WERI-Rb-1 (cell line): ENCODE results near the gene RASGRF2.

Experiments used
- DNase-seq: peaks from one replicate; pipeline ENCODE4 v3.0.0-alpha.2; 2020
- H3K27ac ChIP-seq: fragments of 250-450 bp; sonication (Bioruptor Pico); 2 replicates; pipeline ENCODE4 v1.5.1; 2020; ENCODE audit warnings: mild to moderate bottlenecking, moderate library complexity
- H3K27me3 ChIP-seq: fragments of 250-450 bp; sonication (Bioruptor Pico); 2 replicates; pipeline ENCODE4 v1.5.1; 2021; ENCODE audit warnings: mild to moderate bottlenecking, low read depth, moderate library complexity; ENCODE audit not compliant: insufficient read depth, severe bottlenecking
- H3K36me3 ChIP-seq: fragments of 250-450 bp; sonication (Bioruptor Pico); 2 replicates; pipeline ENCODE4 v1.5.1; 2020; ENCODE audit warnings: mild to moderate bottlenecking, moderate library complexity
- H3K4me3 ChIP-seq: 2 replicates; pipeline ENCODE4 v1.5.1; 2011; ENCODE audit warnings: low read depth, mild to moderate bottlenecking, control low read depth, low read length
- H3K9me3 ChIP-seq: fragments of 250-450 bp; sonication (Bioruptor Pico); 2 replicates; pipeline ENCODE4 v1.5.1; 2021; ENCODE audit warnings: mild to moderate bottlenecking, moderate library complexity; ENCODE audit not compliant: severe bottlenecking
- CTCF ChIP-seq: IDR thresholded peaks from 2 replicates; pipeline ENCODE4 v1.5.1; 2011; ENCODE audit warnings: low read depth, mild to moderate bottlenecking, control low read depth, inconsistent platforms, low read length

Gene RASGRF2

GRCh38 chr5:81189875-81190498 lies 229.8 kb downstream of the RASGRF2 start:
- Histone ChIP-seq H3K27ac (no peak overlapping the region), H3K36me3 (peaks cover 3% of the 10 kb centered on the region; the same call in 1 of the 2 replicates), H3K9me3 (no peaks in the 10 kb centered on the region), H3K27me3 (no peaks in the 10 kb centered on the region), H3K4me3 (no peak overlapping the region)
- TF ChIP-seq CTCF, result no peak
- no peak for DNase-seq

- no peaks in the 10 kb centered on the region for H3K9me3 ChIP-seq
- no peak overlapping the region for H3K27ac ChIP-seq
- H3K36me3 ChIP-seq, result peaks cover 3% of the 10 kb centered on the region; the same call in 1 of the 2 replicates
- H3K27me3 ChIP-seq, result no peaks in the 10 kb centered on the region
- no peak for DNase-seq
- no peak for TF ChIP-seq CTCF
- no peak overlapping the region for H3K4me3 ChIP-seq
Observed at GRCh38 chr5:81191726-81192372, 231.7 kb downstream of the RASGRF2 start.

GRCh38 chr5:81192373-81192750 lies 232.2 kb downstream of the RASGRF2 start:
- Histone ChIP-seq H3K36me3 (peaks cover 3% of the 10 kb centered on the region; the same call in 1 of the 2 replicates), H3K27me3 (no peaks in the 10 kb centered on the region), H3K9me3 (no peaks in the 10 kb centered on the region), H3K27ac (no peak overlapping the region), H3K4me3 (no peak overlapping the region)
- TF ChIP-seq CTCF, result 0 out of 2 replicates have a peak, but pooled peaks have one; percentile 12
- DNase-seq, result no peak

- Histone ChIP-seq H3K9me3 (no peaks in the 10 kb centered on the region), H3K4me3 (no peak overlapping the region), H3K36me3 (no peaks in the 10 kb centered on the region; the same call in 1 of the 2 replicates), H3K27me3 (no peaks in the 10 kb centered on the region), H3K27ac (no peak overlapping the region)
- DNase-seq, result peak; percentile 86
- peak; percentile 86 for TF ChIP-seq CTCF
Observed at GRCh38 chr5:81194633-81195334, 234.6 kb downstream of the RASGRF2 start.

- Histone ChIP-seq H3K4me3 (no peak overlapping the region), H3K36me3 (no peaks in the 10 kb centered on the region; the same call in 1 of the 2 replicates), H3K27ac (no peak overlapping the region), H3K27me3 (no peaks in the 10 kb centered on the region), H3K9me3 (no peaks in the 10 kb centered on the region)
- TF ChIP-seq CTCF, result no peak
- DNase-seq, result no peak
Observed at GRCh38 chr5:81195335-81195929, 235.3 kb downstream of the RASGRF2 start.
